NCI-H2029 (cell line): ENCODE results near the gene GTF3C4.

Experiments used
- DNase-seq: peaks from one replicate; lab custom pipeline; 2025; lab: John Stamatoyannopoulos, UW

The GTF3C4 gene

GRCh38 chr9:132647806-132648205 lies 22.5 kb upstream of the GTF3C4 start:
- DNase-seq: no peak

GRCh38 chr9:132648283-132648682 lies 22.0 kb upstream of the GTF3C4 start:
- DNase-seq: no peak

- DNase-seq: no peak
Observed at GRCh38 chr9:132648685-132649084, 21.6 kb upstream of the GTF3C4 start.

GRCh38 chr9:132651259-132651658 lies 19.0 kb upstream of the GTF3C4 start:
- DNase-seq: no peak

GRCh38 chr9:132656299-132656698 lies 14.0 kb upstream of the GTF3C4 start:
- no peak for DNase-seq

GRCh38 chr9:132662152-132662945 lies 7.9 kb upstream of the GTF3C4 start:
- DNase-seq: no peak

GRCh38 chr9:132663117-132663516 lies 7.1 kb upstream of the GTF3C4 start:
- DNase-seq: no peak

GRCh38 chr9:132663851-132664250 lies 6.4 kb upstream of the GTF3C4 start:
- DNase-seq: no peak

- DNase-seq: no peak
Observed at GRCh38 chr9:132669319-132669697, 956 bp upstream of the GTF3C4 start.

- peak; percentile 62 for DNase-seq
Observed at GRCh38 chr9:132669698-132670456, 387 bp upstream of the GTF3C4 start, which contains the start of gene DDX31. Gene DDX31, minus strand, starts transcription at chr9:132669983. Its CDS starts 49 bp downstream, at chr9:132669934.

GRCh38 chr9:132671620-132672412 lies 1.6 kb downstream of the GTF3C4 start:
- DNase-seq: no peak

GRCh38 chr9:132672413-132672690 lies 2.1 kb downstream of the GTF3C4 start:
- no peak for DNase-seq

- DNase-seq: no peak
Observed at GRCh38 chr9:132673355-132673754, 3.1 kb downstream of the GTF3C4 start.

GRCh38 chr9:132674485-132674884 lies 4.2 kb downstream of the GTF3C4 start:
- DNase-seq: no peak

GRCh38 chr9:132677976-132678375 lies 7.7 kb downstream of the GTF3C4 start:
- no peak for DNase-seq

- DNase-seq: no peak
Observed at GRCh38 chr9:132679946-132680625, 9.8 kb downstream of the GTF3C4 start.

GRCh38 chr9:132681561-132681960 lies 11.3 kb downstream of the GTF3C4 start:
- no peak for DNase-seq

GRCh38 chr9:132683873-132684272 lies 13.6 kb downstream of the GTF3C4 start:
- no peak for DNase-seq

GRCh38 chr9:132690696-132691095 lies 20.4 kb downstream of the GTF3C4 start:
- DNase-seq: no peak

GRCh38 chr9:132694144-132694543 lies 23.9 kb downstream of the GTF3C4 start:
- DNase-seq: no peak

GRCh38 chr9:132697230-132697629 lies 27.0 kb downstream of the GTF3C4 start:
- no peak for DNase-seq

GRCh38 chr9:132698989-132699388 lies 28.7 kb downstream of the GTF3C4 start:
- no peak for DNase-seq
